Neural cell (in vitro differentiated cells): Measurements from ENCODE around the gene TBX5. TPM values are rescaled to one million over a fixed set of nuclear protein-coding genes. Genes with fewer than 3 reads are reported as not detected.

Experiments
- H2AFZ ChIP-seq: fragments of 200-600, 300-800 bp; sonication (generic), shearing (Covaris generic); 2 replicates; pipeline ENCODE4 v1.6.0; 2014; ENCODE audit warnings: low read depth, mild to moderate bottlenecking, antibody characterized with exemption, low read length, moderate library complexity
- H3F3A ChIP-seq: fragments of 200-600 bp; shearing (Covaris generic); 2 replicates; pipeline ENCODE4 v1.6.1; 2016; ENCODE audit warnings: mild to moderate bottlenecking, moderate library complexity, mixed read lengths, antibody characterized with exemption, low read length; ENCODE audit not compliant: insufficient read depth, poor library complexity, severe bottlenecking
- H3K27ac ChIP-seq: fragments of 200-600, 300-800 bp; sonication (generic), shearing (Covaris generic); 2 replicates; pipeline ENCODE4 v1.5.1; 2014; ENCODE audit warnings: mild to moderate bottlenecking, low read length, moderate library complexity
- H3K27me3 ChIP-seq: fragments of 300-800, 200-600 bp; sonication (generic), shearing (Covaris generic); 2 replicates; pipeline ENCODE4 v1.6.0; 2014; ENCODE audit warnings: mild to moderate bottlenecking, low read depth, low read length, moderate library complexity; ENCODE audit not compliant: insufficient read depth
- H3K36me3 ChIP-seq: fragments of 300-800, 200-600 bp; sonication (generic), shearing (Covaris generic); 2 replicates; pipeline ENCODE4 v1.5.1; 2014; ENCODE audit warnings: mild to moderate bottlenecking, antibody characterized with exemption, low read length, moderate library complexity; ENCODE audit not compliant: insufficient read depth
- H3K4me2 ChIP-seq: fragments of 300-800, 200-600 bp; sonication (generic), shearing (Covaris generic); 2 replicates; pipeline ENCODE4 v1.6.0; 2014; ENCODE audit warnings: mild to moderate bottlenecking, low read length
- H3K4me3 ChIP-seq: fragments of 300-800, 200-600 bp; sonication (generic), shearing (Covaris generic); 2 replicates; pipeline ENCODE4 v1.5.1; 2014; ENCODE audit warnings: mild to moderate bottlenecking, low read length, moderate library complexity
- H3K79me2 ChIP-seq: fragments of 200-600 bp; shearing (Covaris generic); replicated peaks from 2 replicates; pipeline ENCODE4 v1.6.0; 2014; ENCODE audit warnings: mild to moderate bottlenecking, low read length, moderate library complexity; ENCODE audit not compliant: insufficient read depth
- H3K9ac ChIP-seq: fragments of 300-800, 200-600 bp; sonication (generic), shearing (Covaris generic); 2 replicates; pipeline ENCODE4 v1.6.1; 2016; ENCODE audit warnings: mild to moderate bottlenecking, low read length, mixed read lengths
- H3K9me2 ChIP-seq: fragments of 200-600 bp; shearing (Covaris generic); 2 replicates; pipeline ENCODE4 v1.6.1; 2016; ENCODE audit warnings: mild to moderate bottlenecking, low read length, mixed read lengths; ENCODE audit not compliant: insufficient read depth
- H3K9me3 ChIP-seq: fragments of 200-600, 300-800 bp; sonication (generic), shearing (Covaris generic); 2 replicates; pipeline ENCODE4 v1.6.1; 2016; ENCODE audit warnings: mild to moderate bottlenecking, mixed run types, low read length, moderate library complexity, mixed read lengths
- H4K20me1 ChIP-seq: fragments of 200-600 bp; shearing (Covaris generic); 2 replicates; pipeline ENCODE4 v1.6.1; 2016; ENCODE audit warnings: mild to moderate bottlenecking, mixed run types; ENCODE audit not compliant: insufficient read depth
- CTCF ChIP-seq: fragments of 450-650 bp; IDR thresholded peaks from 2 replicates; pipeline ENCODE4 v1.5.1; 2014; ENCODE audit warnings: antibody characterized with exemption, mild to moderate bottlenecking, moderate library complexity; ENCODE audit not compliant: poor library complexity, severe bottlenecking
- EP300 ChIP-seq: fragments of 450-650 bp; conservative IDR thresholded peaks from 2 replicates; pipeline ENCODE4 v1.6.1; 2014; ENCODE audit warnings: antibody characterized with exemption, mild to moderate bottlenecking, moderate library complexity; ENCODE audit not compliant: poor library complexity, severe bottlenecking
- EZH2 ChIP-seq: fragments of 200-600, 300-800 bp; shearing (Covaris generic), sonication (generic); IDR thresholded peaks from 2 replicates; pipeline ENCODE4 v1.6.1; 2014; ENCODE audit warnings: antibody characterized with exemption, low read length, borderline replicate concordance, mild to moderate bottlenecking; ENCODE audit not compliant: insufficient read depth, poor library complexity, severe bottlenecking
- MXI1 ChIP-seq: fragments of 450-650 bp; conservative IDR thresholded peaks from 2 replicates; pipeline ENCODE4 v1.6.1; 2014; ENCODE audit warnings: antibody characterized with exemption, mild to moderate bottlenecking; ENCODE audit not compliant: poor library complexity, severe bottlenecking
- POLR2AphosphoS5 ChIP-seq: IDR thresholded peaks from 2 replicates; pipeline ENCODE4 v1.6.1; 2012
- RAD21 ChIP-seq: fragments of 450-650 bp; conservative IDR thresholded peaks from 2 replicates; pipeline ENCODE4 v1.6.1; 2014; ENCODE audit warnings: antibody characterized with exemption, mild to moderate bottlenecking, moderate library complexity
- REST ChIP-seq: IDR thresholded peaks from 2 replicates; pipeline ENCODE4 v1.6.1; 2012; ENCODE audit warnings: borderline replicate concordance
- SMC3 ChIP-seq: fragments of 450-650 bp; conservative IDR thresholded peaks from 2 replicates; pipeline ENCODE4 v1.6.1; 2014; ENCODE audit warnings: antibody characterized with exemption, mild to moderate bottlenecking, moderate library complexity; ENCODE audit not compliant: poor library complexity
- TAF1 ChIP-seq: IDR thresholded peaks from 2 replicates; pipeline ENCODE4 v1.6.1; 2012; ENCODE audit warnings: low read depth
- polyA plus RNA-seq: library from polyadenylated mRNA; depleted of rRNA; stranded (reverse); fragments of >200 nt; gene quantifications from 2 replicates; pipeline ENCODE4 v1.2.3, GENCODE V29; 2014

TBX5 gene
- polyA plus RNA-seq, 1 donor from 2014 or later, result not detected

DNA sequence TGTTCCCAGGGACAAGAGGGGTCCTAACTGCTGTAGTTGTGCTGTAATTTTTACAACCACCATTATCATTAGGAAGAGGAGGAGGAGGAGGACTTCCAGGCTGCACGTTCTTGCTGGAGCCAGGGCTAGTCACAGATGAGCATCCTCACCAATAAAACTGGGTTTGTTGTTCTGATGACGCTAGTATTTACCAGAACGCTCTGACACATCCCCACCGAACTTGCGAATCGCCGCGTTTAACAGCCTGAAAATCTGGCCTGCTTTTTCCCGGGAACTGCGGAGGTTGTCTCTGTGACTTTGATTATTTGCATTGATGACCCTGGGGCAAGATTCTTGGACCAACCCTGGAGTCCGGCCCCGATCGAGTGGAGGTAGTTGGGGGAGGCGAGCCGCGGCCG, 10.2 kb downstream of the TBX5 start:
- H3K4me3 ChIP-seq, result no peak overlapping the region
- H3K4me2 ChIP-seq, result no peak overlapping the region
- no peak for TF ChIP-seq SMC3
- TF ChIP-seq EP300, result no peak
- TF ChIP-seq POLR2AphosphoS5, result peak; percentile 11
- peak; percentile 66 for TF ChIP-seq EZH2

GRCh38 chr12:114395233-114395632, 10.7 kb downstream of the TBX5 start:
- H3K79me2 ChIP-seq, result no peaks in the 10 kb centered on the region
- H2AFZ ChIP-seq, result no peak overlapping the region
- H3K9me2 ChIP-seq, result no peaks in the 10 kb centered on the region
- no peak overlapping the region for H3K9ac ChIP-seq
- no peak for TF ChIP-seq REST
- TF ChIP-seq RAD21, result no peak
- TF ChIP-seq POLR2AphosphoS5, result no peak
- no peak for TF ChIP-seq EZH2
- TF ChIP-seq CTCF, result no peak
- TF ChIP-seq SMC3, result no peak
- no peak for TF ChIP-seq EP300
- no peak for TF ChIP-seq MXI1
- no peak for TF ChIP-seq TAF1
- no peak overlapping the region for H3K4me2 ChIP-seq
- peaks cover 92% of the 10 kb centered on the region for H3K27me3 ChIP-seq
- no peaks in the 10 kb centered on the region for H3K36me3 ChIP-seq
- H3K27ac ChIP-seq, result no peak overlapping the region
- no peaks in the 10 kb centered on the region for H3K9me3 ChIP-seq
- no peaks in the 10 kb centered on the region for H3F3A ChIP-seq
- H3K4me3 ChIP-seq, result no peak overlapping the region
- no peaks in the 10 kb centered on the region for H4K20me1 ChIP-seq

More for the DNA sequence above, 10.2 kb downstream of the TBX5 start:
- Histone ChIP-seq H3K27me3 (peaks cover 92% of the 10 kb centered on the region), H4K20me1 (no peaks in the 10 kb centered on the region), H3K9ac (no peak overlapping the region), H3K9me2 (no peaks in the 10 kb centered on the region), H3K79me2 (no peaks in the 10 kb centered on the region), H3K27ac (no peak overlapping the region), H3F3A (no peaks in the 10 kb centered on the region), H3K9me3 (no peaks in the 10 kb centered on the region), H2AFZ (no peak overlapping the region), H3K36me3 (no peaks in the 10 kb centered on the region)

DNA sequence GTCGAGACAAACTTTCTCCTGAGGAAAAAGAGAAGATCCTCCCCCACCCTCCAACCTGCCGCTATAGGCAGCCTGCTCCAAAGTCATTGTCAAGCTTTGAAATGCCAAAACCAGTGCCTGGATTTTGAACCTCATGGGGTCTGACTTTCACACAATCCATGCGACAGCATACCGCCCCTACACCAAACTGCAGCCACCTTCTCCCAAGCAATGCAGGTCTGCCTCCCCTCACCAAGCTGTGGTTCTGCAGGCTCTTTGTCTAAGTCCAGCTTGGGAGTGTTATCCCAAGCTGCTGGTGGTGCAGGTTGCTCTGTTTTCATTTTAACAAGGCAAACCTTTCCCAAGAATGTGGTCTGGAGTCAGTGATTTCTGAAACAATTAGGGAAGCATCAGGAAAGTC, 12.4 kb downstream of the TBX5 start:
- H3K9me2 ChIP-seq, result no peaks in the 10 kb centered on the region

More for the DNA sequence above, 12.4 kb downstream of the TBX5 start:
- Histone ChIP-seq H3K4me3 (no peak overlapping the region), H4K20me1 (no peaks in the 10 kb centered on the region), H2AFZ (no peak overlapping the region), H3F3A (no peaks in the 10 kb centered on the region), H3K36me3 (no peaks in the 10 kb centered on the region), H3K79me2 (no peaks in the 10 kb centered on the region), H3K9ac (no peak overlapping the region), H3K27ac (no peak overlapping the region), H3K4me2 (no peak overlapping the region), H3K27me3 (peaks cover 81% of the 10 kb centered on the region), H3K9me3 (no peaks in the 10 kb centered on the region)
- TF ChIP-seq TAF1 (no peak), POLR2AphosphoS5 (no peak), EP300 (no peak), RAD21 (no peak), CTCF (no peak), EZH2 (no peak), SMC3 (no peak), MXI1 (no peak), REST (no peak)
